ENCODE data around the gene SFMBT2. TPM values are rescaled to one million over a fixed set of nuclear protein-coding genes. Genes with fewer than 3 reads are reported as not detected.

The SFMBT2 gene
- polyA plus RNA-seq, 1 experiment: 0.06 TPM

- H3K27me3 ChIP-seq (ENCODE audit: control insufficient read depth, insufficient read depth, low read length): no peaks in the 10 kb centered on the region
- H3K36me3 ChIP-seq (ENCODE audit: control insufficient read depth, insufficient read depth, low read length): no peaks in the 10 kb centered on the region
- CTCF ChIA-PET: no interaction called here
- POLR2A ChIA-PET: no interaction called here
- H3K4me3 ChIP-seq (ENCODE audit: low read depth, low read length): no peak overlapping the region
- DNase-seq (ENCODE audit: low read depth): no peak
- no peak for TF ChIP-seq CTCF (IDR thresholded peaks at IDR 0.05; ENCODE audit: insufficient read depth, low read depth, low read length)
Observed at GRCh38 chr10:7359356-7359755, 51.5 kb downstream of the SFMBT2 start.

- TF ChIP-seq CTCF (IDR thresholded peaks at IDR 0.05; ENCODE audit: insufficient read depth, low read depth, low read length): no peak
- Histone ChIP-seq H3K27me3 (ENCODE audit: control insufficient read depth, insufficient read depth, low read length) (no peaks in the 10 kb centered on the region), H3K36me3 (ENCODE audit: control insufficient read depth, insufficient read depth, low read length) (no peaks in the 10 kb centered on the region), H3K4me3 (ENCODE audit: low read depth, low read length) (no peak overlapping the region)
- no peak for DNase-seq (ENCODE audit: low read depth)
- ChIA-PET CTCF (no interaction called here), POLR2A (no interaction called here)
Observed at GRCh38 chr10:7357193-7357592, 53.6 kb downstream of the SFMBT2 start.

- no peak for DNase-seq (ENCODE audit: low read depth)
- no peak for TF ChIP-seq CTCF (IDR thresholded peaks at IDR 0.05; ENCODE audit: insufficient read depth, low read depth, low read length)
- Histone ChIP-seq H3K4me3 (ENCODE audit: low read depth, low read length) (no peak overlapping the region), H3K27me3 (ENCODE audit: control insufficient read depth, insufficient read depth, low read length) (no peaks in the 10 kb centered on the region), H3K36me3 (ENCODE audit: control insufficient read depth, insufficient read depth, low read length) (no peaks in the 10 kb centered on the region)
- POLR2A ChIA-PET: no interaction called here
- CTCF ChIA-PET: no interaction called here
Observed at GRCh38 chr10:7354330-7355047, 56.3 kb downstream of the SFMBT2 start.

GRCh38 chr10:7351894-7352293, 58.9 kb downstream of the SFMBT2 start:
- no peak for TF ChIP-seq CTCF (IDR thresholded peaks at IDR 0.05; ENCODE audit: insufficient read depth, low read depth, low read length)
- ChIA-PET CTCF (no interaction called here), POLR2A (no interaction called here)
- H3K36me3 ChIP-seq (ENCODE audit: control insufficient read depth, insufficient read depth, low read length): no peaks in the 10 kb centered on the region
- no peak overlapping the region for H3K4me3 ChIP-seq (ENCODE audit: low read depth, low read length)
- H3K27me3 ChIP-seq (ENCODE audit: control insufficient read depth, insufficient read depth, low read length): no peaks in the 10 kb centered on the region
- DNase-seq (ENCODE audit: low read depth): no peak

GRCh38 chr10:7350541-7351195, 60.2 kb downstream of the SFMBT2 start:
- Histone ChIP-seq H3K4me3 (ENCODE audit: low read depth, low read length) (no peak overlapping the region), H3K36me3 (ENCODE audit: control insufficient read depth, insufficient read depth, low read length) (no peaks in the 10 kb centered on the region), H3K27me3 (ENCODE audit: control insufficient read depth, insufficient read depth, low read length) (no peaks in the 10 kb centered on the region)
- DNase-seq (ENCODE audit: low read depth): no peak
- CTCF ChIA-PET: no interaction called here
- no peak for TF ChIP-seq CTCF (IDR thresholded peaks at IDR 0.05; ENCODE audit: insufficient read depth, low read depth, low read length)
- POLR2A ChIA-PET: no interaction called here
